ENCODE data around the gene NT5E.

GRCh38 chr6:85404564-85405174 is 45.2 kb upstream of the NT5E start:
- TF ChIP-seq TOX (CRISPR knock-in tag; IDR thresholded peaks at IDR 0.05; ENCODE audit: borderline replicate concordance) (no peak), PATZ1 (CRISPR knock-in tag; IDR thresholded peaks at IDR 0.05; ENCODE audit: borderline replicate concordance) (no peak), CSRNP3 (CRISPR knock-in tag; IDR thresholded peaks at IDR 0.05) (no peak), ZFP3 (CRISPR knock-in tag; IDR thresholded peaks at IDR 0.05) (no peak), POU6F1 (CRISPR knock-in tag; IDR thresholded peaks at IDR 0.05; ENCODE audit: borderline replicate concordance, low read depth) (no peak), RARB (CRISPR knock-in tag; IDR thresholded peaks at IDR 0.05) (no peak), ARNTL (CRISPR knock-in tag; IDR thresholded peaks at IDR 0.05; ENCODE audit: borderline replicate concordance, low read depth) (no peak), SNAI2 (CRISPR knock-in tag; IDR thresholded peaks at IDR 0.05) (no peak), ISL1 (CRISPR knock-in tag; IDR thresholded peaks at IDR 0.05) (no peak)
- TF ChIP-seq, protein P1, sequence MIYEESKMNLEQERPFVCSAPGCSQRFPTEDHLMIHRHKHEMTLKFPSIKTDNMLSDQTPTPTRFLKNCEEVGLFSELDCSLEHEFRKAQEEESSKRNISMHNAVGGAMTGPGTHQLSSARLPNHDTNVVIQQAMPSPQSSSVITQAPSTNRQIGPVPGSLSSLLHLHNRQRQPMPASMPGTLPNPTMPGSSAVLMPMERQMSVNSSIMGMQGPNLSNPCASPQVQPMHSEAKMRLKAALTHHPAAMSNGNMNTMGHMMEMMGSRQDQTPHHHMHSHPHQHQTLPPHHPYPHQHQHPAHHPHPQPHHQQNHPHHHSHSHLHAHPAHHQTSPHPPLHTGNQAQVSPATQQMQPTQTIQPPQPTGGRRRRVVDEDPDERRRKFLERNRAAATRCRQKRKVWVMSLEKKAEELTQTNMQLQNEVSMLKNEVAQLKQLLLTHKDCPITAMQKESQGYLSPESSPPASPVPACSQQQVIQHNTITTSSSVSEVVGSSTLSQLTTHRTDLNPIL (CRISPR knock-in tag; IDR thresholded peaks at IDR 0.05; ENCODE audit: low read depth), result no peak
- TF ChIP-seq, protein P2, sequence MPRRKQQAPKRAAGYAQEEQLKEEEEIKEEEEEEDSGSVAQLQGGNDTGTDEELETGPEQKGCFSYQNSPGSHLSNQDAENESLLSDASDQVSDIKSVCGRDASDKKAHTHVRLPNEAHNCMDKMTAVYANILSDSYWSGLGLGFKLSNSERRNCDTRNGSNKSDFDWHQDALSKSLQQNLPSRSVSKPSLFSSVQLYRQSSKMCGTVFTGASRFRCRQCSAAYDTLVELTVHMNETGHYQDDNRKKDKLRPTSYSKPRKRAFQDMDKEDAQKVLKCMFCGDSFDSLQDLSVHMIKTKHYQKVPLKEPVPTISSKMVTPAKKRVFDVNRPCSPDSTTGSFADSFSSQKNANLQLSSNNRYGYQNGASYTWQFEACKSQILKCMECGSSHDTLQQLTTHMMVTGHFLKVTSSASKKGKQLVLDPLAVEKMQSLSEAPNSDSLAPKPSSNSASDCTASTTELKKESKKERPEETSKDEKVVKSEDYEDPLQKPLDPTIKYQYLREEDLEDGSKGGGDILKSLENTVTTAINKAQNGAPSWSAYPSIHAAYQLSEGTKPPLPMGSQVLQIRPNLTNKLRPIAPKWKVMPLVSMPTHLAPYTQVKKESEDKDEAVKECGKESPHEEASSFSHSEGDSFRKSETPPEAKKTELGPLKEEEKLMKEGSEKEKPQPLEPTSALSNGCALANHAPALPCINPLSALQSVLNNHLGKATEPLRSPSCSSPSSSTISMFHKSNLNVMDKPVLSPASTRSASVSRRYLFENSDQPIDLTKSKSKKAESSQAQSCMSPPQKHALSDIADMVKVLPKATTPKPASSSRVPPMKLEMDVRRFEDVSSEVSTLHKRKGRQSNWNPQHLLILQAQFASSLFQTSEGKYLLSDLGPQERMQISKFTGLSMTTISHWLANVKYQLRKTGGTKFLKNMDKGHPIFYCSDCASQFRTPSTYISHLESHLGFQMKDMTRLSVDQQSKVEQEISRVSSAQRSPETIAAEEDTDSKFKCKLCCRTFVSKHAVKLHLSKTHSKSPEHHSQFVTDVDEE (CRISPR knock-in tag; IDR thresholded peaks at IDR 0.05), result no peak
